ENCODE results near the gene SLC22A4. TPM values are rescaled to one million over a fixed set of nuclear protein-coding genes. Genes with fewer than 3 reads are reported as not detected.

The SLC22A4 gene
- total RNA-seq, 1 donor from 2014 or later: 1.6 TPM

Small RNA genes lying within 50 kb of the gene (small RNA-seq; reads per million reads assigned to genes)
- not detected for gene MIR3936

Other genes with a start within 250 kb of the SLC22A4 start
- gene IL3, start 233.7 kb upstream of the SLC22A4 start, total RNA-seq: not detected
- not detected for gene CSF2, start 220.6 kb upstream of the SLC22A4 start, total RNA-seq
- 15.3 TPM for gene P4HA2, start 66.5 kb upstream of the SLC22A4 start, total RNA-seq
- gene PDLIM4, start 36.7 kb upstream of the SLC22A4 start, total RNA-seq: 3.1 TPM
- gene SLC22A5, start 75.3 kb downstream of the SLC22A4 start, total RNA-seq: 10.5 TPM
- gene IRF1, start 196.4 kb downstream of the SLC22A4 start, total RNA-seq: 2.0 TPM
- gene IL5, start 249.1 kb downstream of the SLC22A4 start, total RNA-seq: not detected

All from occipital lobe (tissue), 2 donors.